MM.1S (cell line): Measurements from ENCODE around the gene PPP2R5C.

Experiments used
- DNase-seq: peaks from one replicate; pipeline ENCODE4 v3.0.0-alpha.2; 2015
- H2AFZ ChIP-seq: fragments of 300-600 bp; sonication (generic); 2 replicates; pipeline ENCODE4 v1.6.0; 2016; ENCODE audit warnings: antibody characterized with exemption, low read length
- H3F3A ChIP-seq: fragments of 300-600 bp; sonication (generic); 2 replicates; pipeline ENCODE4 v1.6.1; 2016; ENCODE audit warnings: mild to moderate bottlenecking, antibody characterized with exemption, low read length, moderate library complexity, mixed read lengths; ENCODE audit not compliant: insufficient read depth
- H3K27ac ChIP-seq: fragments of 300-600 bp; sonication (generic); 2 replicates; pipeline ENCODE4 v1.5.1; 2016; ENCODE audit warnings: mild to moderate bottlenecking, low read length
- H3K27me3 ChIP-seq: fragments of 300-600 bp; sonication (generic); replicated peaks from 2 replicates; pipeline ENCODE4 v1.6.0; 2016; ENCODE audit warnings: low read length; ENCODE audit not compliant: insufficient read depth
- H3K36me3 ChIP-seq: fragments of 300-600 bp; sonication (generic); replicated peaks from 2 replicates; pipeline ENCODE4 v1.6.1; 2016; ENCODE audit warnings: mild to moderate bottlenecking, low read length, mixed read lengths; ENCODE audit not compliant: insufficient read depth
- H3K4me1 ChIP-seq: fragments of 300-600 bp; sonication (generic); 2 replicates; pipeline ENCODE4 v1.6.1; 2016; ENCODE audit warnings: low read length, mixed read lengths
- H3K4me2 ChIP-seq: fragments of 300-600 bp; sonication (generic); 2 replicates; pipeline ENCODE4 v1.6.0; 2016; ENCODE audit warnings: low read depth, low read length
- H3K4me3 ChIP-seq: fragments of 300-600 bp; sonication (generic); 2 replicates; pipeline ENCODE4 v1.5.1; 2016; ENCODE audit warnings: low read length, mixed read lengths
- H3K79me2 ChIP-seq: fragments of 300-600 bp; sonication (generic); 2 replicates; pipeline ENCODE4 v1.6.1; 2016; ENCODE audit warnings: mixed run types, low read length, mixed read lengths
- H3K9ac ChIP-seq: fragments of 300-600 bp; sonication (generic); 2 replicates; pipeline ENCODE4 v1.6.1; 2016; ENCODE audit warnings: low read length, mixed read lengths
- H3K9me2 ChIP-seq: fragments of 300-600 bp; sonication (generic); replicated peaks from 2 replicates; pipeline ENCODE4 v1.6.1; 2016; ENCODE audit warnings: mild to moderate bottlenecking, low read length, mixed read lengths; ENCODE audit not compliant: insufficient read depth
- H3K9me3 ChIP-seq: fragments of 300-600 bp; sonication (generic); replicated peaks from 2 replicates; pipeline ENCODE4 v1.6.1; 2016; ENCODE audit warnings: mild to moderate bottlenecking, low read length, mixed read lengths; ENCODE audit not compliant: insufficient read depth
- H4K20me1 ChIP-seq: fragments of 300-600 bp; sonication (generic); 2 replicates; pipeline ENCODE4 v1.6.1; 2016; ENCODE audit warnings: mild to moderate bottlenecking, low read length, moderate library complexity, mixed read lengths; ENCODE audit not compliant: insufficient read depth
- EZH2 ChIP-seq: fragments of 300-600 bp; sonication (generic); optimal IDR thresholded peaks from 2 replicates; pipeline ENCODE3; 2017; ENCODE audit warnings: low read depth, mild to moderate bottlenecking, antibody characterized with exemption, low read length, mixed read lengths
- EZH2phosphoT487 ChIP-seq: fragments of 300-600 bp; sonication (generic); IDR thresholded peaks from 2 replicates; pipeline ENCODE4 v1.6.1; 2018; ENCODE audit warnings: antibody characterized with exemption, low read length
- TF ChIP-seq, protein P1 (sequence below): fragments of 300-600 bp; sonication (generic); IDR thresholded peaks from 2 replicates; pipeline ENCODE4 v1.5.1; 2016; ENCODE audit warnings: antibody characterized with exemption, low read length, mixed read lengths

PPP2R5C gene

DNA sequence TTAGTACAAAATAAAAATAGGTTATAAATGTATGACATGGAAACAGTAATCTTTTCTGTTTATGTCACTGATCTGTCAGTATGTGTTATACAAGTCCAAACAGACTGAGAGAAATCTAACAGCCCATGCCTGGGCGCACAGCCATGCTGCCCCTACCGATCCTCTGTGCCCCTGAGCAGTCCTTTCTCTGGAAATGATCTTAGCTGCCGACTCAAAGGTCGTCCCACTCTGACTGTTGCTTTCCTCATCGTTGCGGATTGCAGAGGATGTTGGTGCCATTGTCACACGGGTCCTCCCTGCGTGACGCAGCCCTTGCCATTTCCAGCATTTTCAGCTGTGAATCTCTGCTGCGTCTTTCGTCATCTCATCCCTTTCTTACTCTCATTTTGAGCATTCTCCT, 119.9 kb downstream of the PPP2R5C start:
- no peak for DNase-seq
- no peaks in the 10 kb centered on the region for H3K9me3 ChIP-seq
- H3K27ac ChIP-seq, result no peak overlapping the region
- peaks cover 11% of the 10 kb centered on the region for H3K4me1 ChIP-seq
- H3K79me2 ChIP-seq, result peaks cover 43% of the 10 kb centered on the region
- H4K20me1 ChIP-seq, result no peaks in the 10 kb centered on the region
- H3K9me2 ChIP-seq, result no peaks in the 10 kb centered on the region
- H3K9ac ChIP-seq, result no peak overlapping the region
- H3K4me3 ChIP-seq, result no peak overlapping the region
- H3K27me3 ChIP-seq, result no peaks in the 10 kb centered on the region
- no peak overlapping the region for H2AFZ ChIP-seq
- no peak for TF ChIP-seq EZH2
- TF ChIP-seq, protein P1, sequence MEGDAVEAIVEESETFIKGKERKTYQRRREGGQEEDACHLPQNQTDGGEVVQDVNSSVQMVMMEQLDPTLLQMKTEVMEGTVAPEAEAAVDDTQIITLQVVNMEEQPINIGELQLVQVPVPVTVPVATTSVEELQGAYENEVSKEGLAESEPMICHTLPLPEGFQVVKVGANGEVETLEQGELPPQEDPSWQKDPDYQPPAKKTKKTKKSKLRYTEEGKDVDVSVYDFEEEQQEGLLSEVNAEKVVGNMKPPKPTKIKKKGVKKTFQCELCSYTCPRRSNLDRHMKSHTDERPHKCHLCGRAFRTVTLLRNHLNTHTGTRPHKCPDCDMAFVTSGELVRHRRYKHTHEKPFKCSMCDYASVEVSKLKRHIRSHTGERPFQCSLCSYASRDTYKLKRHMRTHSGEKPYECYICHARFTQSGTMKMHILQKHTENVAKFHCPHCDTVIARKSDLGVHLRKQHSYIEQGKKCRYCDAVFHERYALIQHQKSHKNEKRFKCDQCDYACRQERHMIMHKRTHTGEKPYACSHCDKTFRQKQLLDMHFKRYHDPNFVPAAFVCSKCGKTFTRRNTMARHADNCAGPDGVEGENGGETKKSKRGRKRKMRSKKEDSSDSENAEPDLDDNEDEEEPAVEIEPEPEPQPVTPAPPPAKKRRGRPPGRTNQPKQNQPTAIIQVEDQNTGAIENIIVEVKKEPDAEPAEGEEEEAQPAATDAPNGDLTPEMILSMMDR, result no peak
- no peak for TF ChIP-seq EZH2phosphoT487
- no peaks in the 10 kb centered on the region for H3F3A ChIP-seq
- H3K36me3 ChIP-seq, result no peaks in the 10 kb centered on the region
- H3K4me2 ChIP-seq, result no peak overlapping the region

DNA sequence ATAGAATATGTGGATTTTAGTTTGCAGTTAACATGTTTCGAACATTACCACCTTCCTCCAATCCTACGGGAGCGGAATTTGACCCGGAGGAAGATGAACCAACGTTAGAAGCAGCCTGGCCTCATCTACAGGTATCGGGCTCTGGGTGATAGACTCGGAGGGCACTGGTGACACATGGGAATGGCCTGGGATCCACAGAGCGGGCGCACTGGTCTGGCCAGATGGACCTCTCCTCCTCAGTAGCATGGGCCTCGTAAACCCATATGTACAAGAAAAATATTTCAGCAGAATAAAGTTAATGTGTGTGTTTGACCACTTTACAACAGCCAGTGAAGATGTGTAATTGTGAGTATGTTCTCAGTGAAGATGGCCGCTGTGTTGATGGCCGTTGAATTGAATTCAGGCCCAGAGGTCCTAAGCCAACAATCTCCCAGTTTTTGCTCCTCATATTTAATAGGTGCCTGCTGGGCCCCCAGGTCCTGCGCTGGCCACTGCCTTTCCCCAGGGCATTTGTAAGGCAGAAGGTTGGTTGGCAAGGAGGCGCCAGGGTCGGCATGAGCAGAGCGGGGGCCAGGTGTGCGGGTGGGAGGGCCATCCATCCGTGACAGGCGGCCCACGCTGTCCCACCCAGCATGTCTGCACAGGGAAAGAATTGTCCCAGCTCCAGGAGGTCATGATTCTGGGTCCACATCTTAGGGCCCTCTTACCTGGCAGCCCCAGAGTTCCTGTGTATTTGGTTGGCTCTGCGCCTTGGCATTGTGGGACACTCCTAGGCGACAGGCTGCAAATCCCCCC, 120.8 kb downstream of the PPP2R5C start:
- Histone ChIP-seq H3K9me3 (no peaks in the 10 kb centered on the region), H3K27ac (no peak overlapping the region), H4K20me1 (no peaks in the 10 kb centered on the region), H3K27me3 (no peaks in the 10 kb centered on the region), H3K79me2 (peaks cover 40% of the 10 kb centered on the region), H3K4me1 (peaks cover 8% of the 10 kb centered on the region), H2AFZ (no peak overlapping the region), H3K4me2 (no peak overlapping the region), H3K9ac (no peak overlapping the region), H3K9me2 (no peaks in the 10 kb centered on the region), H3F3A (no peaks in the 10 kb centered on the region), H3K36me3 (no peaks in the 10 kb centered on the region), H3K4me3 (no peak overlapping the region)
- no peak for DNase-seq
- TF ChIP-seq, protein P1, result no peak
- TF ChIP-seq EZH2phosphoT487, result no peak
- TF ChIP-seq EZH2, result no peak

DNA sequence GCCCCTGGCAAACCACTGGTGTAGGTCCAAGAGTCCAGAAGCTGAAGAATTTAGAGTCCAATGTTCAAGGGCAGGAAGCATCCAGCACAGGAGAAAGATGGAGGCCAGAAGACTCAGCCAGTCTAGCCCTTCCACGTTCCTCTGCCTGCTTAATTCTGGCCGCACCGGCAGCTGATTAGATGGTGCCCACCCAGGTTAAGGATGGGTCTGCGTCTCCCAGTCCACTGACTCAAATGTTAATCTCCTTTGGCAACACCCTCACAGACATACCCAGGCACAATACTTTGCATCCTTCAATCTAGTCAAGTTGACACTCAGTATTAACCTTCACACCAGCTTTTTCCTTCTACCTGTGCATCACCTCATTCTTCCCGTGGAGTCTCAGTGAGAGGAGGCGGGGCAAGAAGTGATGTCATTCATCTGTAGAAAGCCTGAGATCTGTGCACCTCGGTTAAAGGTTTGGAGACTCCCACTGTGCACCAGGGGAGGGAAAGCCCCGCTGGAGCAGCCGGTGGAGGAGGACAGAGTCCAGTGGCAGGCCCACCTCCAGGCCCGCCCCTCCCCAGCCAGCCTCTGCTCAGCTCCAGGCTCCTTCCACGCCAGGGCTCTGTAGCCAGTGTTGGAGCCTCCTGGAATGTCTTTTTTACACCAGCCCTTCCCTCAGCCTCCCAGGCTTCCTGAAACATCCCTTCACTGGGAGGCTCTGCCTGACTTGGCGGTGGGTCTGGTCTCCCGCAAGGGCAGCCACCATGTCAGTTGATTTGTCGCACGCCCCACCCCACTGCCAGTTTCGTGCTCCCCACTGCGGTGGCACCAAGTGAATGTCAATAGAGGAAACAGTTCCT, 122.8 kb downstream of the PPP2R5C start:
- DNase-seq, result no peak
- Histone ChIP-seq H4K20me1 (no peaks in the 10 kb centered on the region), H3K4me2 (no peak overlapping the region), H3K79me2 (peaks cover 20% of the 10 kb centered on the region), H3K9ac (no peak overlapping the region), H3K9me3 (no peaks in the 10 kb centered on the region), H3K9me2 (no peaks in the 10 kb centered on the region), H2AFZ (no peak overlapping the region), H3K4me1 (no peaks in the 10 kb centered on the region), H3K36me3 (no peaks in the 10 kb centered on the region), H3K4me3 (no peak overlapping the region), H3F3A (no peaks in the 10 kb centered on the region), H3K27ac (no peak overlapping the region), H3K27me3 (no peaks in the 10 kb centered on the region)
- TF ChIP-seq EZH2phosphoT487, result no peak
- TF ChIP-seq EZH2, result no peak
- TF ChIP-seq, protein P1, result no peak
